ENCODE data around the gene ASZ1.

ASZ1 gene

DNA sequence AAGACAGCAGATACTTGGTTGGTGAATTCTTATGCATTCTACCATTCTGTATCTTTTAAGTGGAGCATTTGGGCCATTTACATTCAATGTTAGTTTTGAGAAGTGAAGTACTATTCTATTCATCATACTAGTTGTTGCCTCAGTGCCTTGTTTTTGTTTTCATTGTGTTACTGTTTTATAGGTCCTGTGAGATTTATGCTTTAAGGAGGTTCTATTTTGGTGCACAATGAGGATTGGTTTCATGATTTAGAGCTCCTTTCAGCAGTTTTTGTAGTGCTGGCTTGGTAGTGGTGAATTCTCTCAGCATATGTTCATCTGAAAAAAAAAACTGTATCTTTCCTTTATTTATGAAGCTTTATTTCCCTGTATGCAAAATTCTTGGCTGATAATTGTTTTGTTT, 81.1 kb downstream of the ASZ1 start:
- no peak for DNase-seq (ENCODE audit: low read depth, low spot score)

- DNase-seq (ENCODE audit: low read depth, low spot score), result no peak
Observed at GRCh38 chr7:117338020-117338419, 89.3 kb downstream of the ASZ1 start.

DNA sequence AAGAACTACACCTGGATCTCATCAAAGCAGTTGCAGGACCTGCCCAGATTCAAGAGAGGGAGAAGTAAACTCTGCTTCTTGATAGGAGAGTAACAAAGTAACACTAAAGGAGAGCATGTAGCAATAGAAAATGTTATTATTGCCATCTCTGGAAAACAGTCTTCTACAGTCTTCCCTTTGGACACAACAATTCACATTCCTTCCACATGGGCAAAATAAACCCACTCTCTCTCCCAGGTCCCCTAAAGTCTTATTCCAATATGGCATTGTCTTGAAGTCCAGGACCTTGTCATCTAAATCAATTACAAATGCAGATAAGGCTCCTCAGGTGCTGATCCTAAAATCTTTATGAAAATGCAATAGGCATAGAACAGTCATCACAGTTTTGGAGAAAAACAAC, 94.1 kb downstream of the ASZ1 start:
- no peak for DNase-seq (ENCODE audit: low read depth, low spot score)

DNA sequence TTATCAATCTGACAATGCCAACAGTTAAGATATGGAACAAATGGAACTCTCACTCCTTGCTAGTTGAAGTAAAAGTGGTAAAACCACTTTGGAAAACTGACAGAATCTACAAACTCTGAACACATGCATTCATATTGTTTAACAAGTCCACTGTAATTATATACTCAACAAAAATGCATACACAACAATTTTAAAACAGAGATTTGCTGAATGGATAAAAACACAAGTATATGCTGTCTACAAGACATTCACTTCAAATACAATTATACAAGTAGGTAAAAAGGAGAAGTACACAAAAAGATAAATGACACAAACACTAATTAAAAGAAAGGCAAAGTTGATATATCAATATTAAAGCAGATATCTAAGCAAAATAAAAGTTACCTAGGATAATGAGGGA, 95.3 kb downstream of the ASZ1 start:
- DNase-seq (ENCODE audit: low read depth, low spot score), result no peak

GRCh38 chr7:117325836-117326235, 101.5 kb downstream of the ASZ1 start:
- DNase-seq (ENCODE audit: low read depth, low spot score), result peak; percentile 36

- no peak for DNase-seq (ENCODE audit: low read depth, low spot score)
Observed at GRCh38 chr7:117324960-117325359, 102.3 kb downstream of the ASZ1 start.

GRCh38 chr7:117323851-117324711, 103.2 kb downstream of the ASZ1 start:
- peak; percentile 66 for DNase-seq (ENCODE audit: low read depth, low spot score)

DNA sequence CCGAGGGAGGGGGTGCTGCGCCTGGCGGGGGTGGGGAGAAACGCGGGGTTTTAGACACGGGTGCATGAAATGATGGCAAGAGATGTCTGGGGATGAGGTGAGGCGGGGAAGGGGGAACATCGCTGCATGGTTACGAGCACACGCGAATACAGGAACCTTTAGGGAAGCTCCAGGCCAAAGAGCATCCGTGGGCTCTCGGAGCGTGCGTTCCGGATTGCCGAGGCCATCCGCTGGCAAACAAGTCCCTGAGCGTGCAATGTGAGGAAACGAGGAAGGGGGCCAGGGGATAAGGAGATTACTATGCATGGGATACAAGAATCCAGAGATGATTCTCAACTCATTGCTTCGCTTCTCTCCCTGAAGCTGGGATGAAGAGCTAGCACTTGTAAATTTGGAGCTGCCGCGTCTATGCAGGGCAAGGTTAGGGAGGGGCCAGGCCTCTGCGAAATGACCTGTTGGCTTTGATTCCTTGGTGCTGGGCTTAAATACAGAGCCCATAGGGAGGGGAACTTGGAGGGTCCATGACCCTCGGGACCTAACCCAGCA, 103.9 kb downstream of the ASZ1 start:
- peak; percentile 50 for DNase-seq (ENCODE audit: low read depth, low spot score)

DNA sequence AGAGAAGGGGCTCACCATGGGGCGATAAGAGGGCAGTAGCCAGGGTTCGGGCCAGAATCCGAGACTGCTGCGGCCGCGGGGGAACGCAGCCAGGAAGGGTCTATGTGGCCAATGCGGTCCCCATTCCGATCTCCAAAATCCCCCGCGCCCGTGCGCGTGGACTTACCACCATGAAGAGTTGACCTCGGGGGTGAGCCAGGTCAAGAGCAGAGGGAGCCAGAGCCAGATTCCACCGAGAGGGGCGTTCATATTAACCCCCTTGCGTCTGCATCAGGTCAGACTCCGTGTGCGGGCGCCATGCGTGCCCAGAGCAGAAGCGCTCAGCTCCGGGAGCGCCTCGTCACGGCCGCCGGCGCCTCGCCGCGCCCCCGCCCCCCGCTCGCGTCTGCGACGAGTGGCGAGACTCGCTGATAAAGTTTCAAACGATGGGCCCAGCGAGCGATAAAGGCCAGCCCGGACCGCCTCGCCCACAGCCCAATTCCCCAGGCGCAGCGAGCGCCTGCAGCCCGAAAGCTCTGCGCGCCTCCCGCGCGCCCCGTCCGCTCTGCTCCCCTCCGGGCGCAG, 104.5 kb downstream of the ASZ1 start, which contains the start of gene WNT2:
TSS of gene WNT2 (minus strand) at position 318 of the 564 bp plus-strand sequence. CDS start at position 249, 69 bp downstream.
- DNase-seq (ENCODE audit: low read depth, low spot score), result peak; percentile 58

DNA sequence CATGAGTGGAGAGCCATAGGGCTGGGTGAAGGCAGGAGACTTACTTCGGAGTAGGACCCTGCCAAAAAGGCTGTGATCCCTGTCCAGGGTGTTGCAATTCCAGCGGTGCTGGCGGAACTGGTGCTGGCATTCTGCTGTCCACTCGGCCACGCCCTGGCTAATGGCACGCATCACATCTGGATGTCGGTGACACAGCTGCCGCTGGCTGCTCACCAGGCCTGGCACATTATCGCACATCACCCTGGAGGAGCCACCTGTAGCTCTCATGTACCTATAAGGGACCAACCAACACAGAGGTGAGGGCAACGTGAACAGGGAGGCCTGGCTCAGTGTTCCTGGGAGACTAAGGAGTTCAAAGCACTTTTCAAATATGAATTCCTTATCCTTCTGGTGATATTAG, 106.8 kb downstream of the ASZ1 start:
- no peak for DNase-seq (ENCODE audit: low read depth, low spot score)

GRCh38 chr7:117319181-117319580, 108.1 kb downstream of the ASZ1 start:
- no peak for DNase-seq (ENCODE audit: low read depth, low spot score)

- DNase-seq (ENCODE audit: low read depth, low spot score), result no peak
Observed at GRCh38 chr7:117313582-117313981, 113.7 kb downstream of the ASZ1 start.
